ENCODE measurements around the gene GRAP2.

DNA sequence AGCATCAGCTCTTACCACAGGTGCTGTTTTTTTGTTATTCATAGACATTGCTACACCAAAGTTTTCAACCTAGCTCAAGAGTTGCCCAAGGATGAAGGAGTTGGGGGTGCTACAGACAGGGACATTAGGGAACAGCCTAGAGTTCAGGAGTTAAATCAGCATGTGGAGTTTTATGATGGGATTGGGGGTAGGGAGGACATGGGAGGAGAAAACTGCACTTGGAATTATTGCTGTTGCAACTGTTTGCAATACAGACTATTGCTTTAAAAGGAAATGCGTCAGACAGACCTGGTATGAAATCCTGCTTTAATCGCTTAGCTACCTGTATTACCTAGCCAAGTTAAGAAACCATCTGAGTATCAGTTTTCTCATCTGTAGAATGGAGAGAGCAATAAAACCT is 65.6 kb downstream of the GRAP2 start:
- TF ChIP-seq POLR2A (IDR thresholded peaks at IDR 0.05) (no peak), CTCF (IDR thresholded peaks at IDR 0.05) (no peak)

All from gastroesophageal sphincter (tissue), 3 donors.